ACC112 (cell line): ENCODE results near the gene ZFP62.
"Not testable (repeated sequence)": the region's sequence is repeated elsewhere in the genome, so short reads cannot be mapped to it uniquely, and the experiment has no call there.

Experiments used
- H2AFZ ChIP-seq: fragments of 200-600 bp; sonication (generic); one replicate; pipeline ENCODE4 v1.6.0; 2017; ENCODE audit warnings: antibody characterized with exemption, low read length; ENCODE audit not compliant: unreplicated experiment
- H3K27ac ChIP-seq: fragments of 200-600 bp; sonication (generic); 2 replicates; pipeline ENCODE4 v1.5.1; 2014; ENCODE audit warnings: low read depth, mild to moderate bottlenecking, antibody characterized with exemption, low read length, moderate library complexity
- H3K27me3 ChIP-seq: fragments of 200-600 bp; sonication (generic); 2 replicates; pipeline ENCODE4 v1.6.1; 2014; ENCODE audit warnings: mild to moderate bottlenecking, antibody characterized with exemption, low read length, moderate library complexity, mixed read lengths; ENCODE audit not compliant: insufficient read depth
- H3K36me3 ChIP-seq: fragments of 200-600 bp; sonication (generic); 2 replicates; pipeline ENCODE4 v1.6.1; 2016; ENCODE audit warnings: mild to moderate bottlenecking, antibody characterized with exemption, low read length, moderate library complexity, mixed read lengths; ENCODE audit not compliant: insufficient read depth
- H3K4me1 ChIP-seq: fragments of 200-600 bp; sonication (generic); one replicate; pipeline ENCODE4 v1.6.1; 2016; ENCODE audit warnings: low read length, mixed read lengths; ENCODE audit not compliant: insufficient read depth, unreplicated experiment, control insufficient read depth
- H3K4me3 ChIP-seq: fragments of 200-600 bp; sonication (generic); 2 replicates; pipeline ENCODE4 v1.5.1; 2014; ENCODE audit warnings: mild to moderate bottlenecking, low read depth, low read length
- H3K79me2 ChIP-seq: fragments of 200-600 bp; sonication (generic); one replicate; pipeline ENCODE4 v1.6.0; 2016; ENCODE audit warnings: low read length; ENCODE audit not compliant: control insufficient read depth, unreplicated experiment, insufficient read depth

The ZFP62 gene

GRCh38 chr5:180860887-180861822, at the start of gene ZFP62:
Gene ZFP62 (minus strand): TSS chr5:180861276. CDS start chr5:180861219, 57 bp downstream.
- Histone ChIP-seq H3K4me1 (peaks cover 5% of the 10 kb centered on the region), H3K27ac (peak within 1 kb of the TSS; percentile 57), H3K27me3 (no peaks in the 10 kb centered on the region), H3K4me3 (peak within 1 kb of the TSS; percentile 100), H2AFZ (peak within 1 kb of the TSS; percentile 91), H3K79me2 (peaks cover 13% of the 10 kb centered on the region), H3K36me3 (peaks cover 12% of the 10 kb centered on the region)

- H3K36me3 ChIP-seq: no peaks in the 10 kb centered on the region
- no peak overlapping the region for H3K27ac ChIP-seq
- no peak overlapping the region for H2AFZ ChIP-seq
- no peaks in the 10 kb centered on the region for H3K4me1 ChIP-seq
- no peaks in the 10 kb centered on the region for H3K79me2 ChIP-seq
- peaks cover 5% of the 10 kb centered on the region; the same call in 1 of the 2 replicates for H3K27me3 ChIP-seq
- no peak overlapping the region for H3K4me3 ChIP-seq
Observed at GRCh38 chr5:180910735-180911134, 49.7 kb upstream of the ZFP62 start.

GRCh38 chr5:180910182-180910581, 49.1 kb upstream of the ZFP62 start:
- Histone ChIP-seq H2AFZ (no peak overlapping the region), H3K36me3 (no peaks in the 10 kb centered on the region), H3K27me3 (peaks cover 5% of the 10 kb centered on the region; the same call in 1 of the 2 replicates), H3K27ac (no peak overlapping the region), H3K79me2 (no peaks in the 10 kb centered on the region), H3K4me3 (no peak overlapping the region), H3K4me1 (no peaks in the 10 kb centered on the region)

GRCh38 chr5:180909782-180910181, 48.7 kb upstream of the ZFP62 start:
- Histone ChIP-seq H3K27ac (no peak overlapping the region), H2AFZ (no peak overlapping the region), H3K79me2 (no peaks in the 10 kb centered on the region), H3K27me3 (peaks cover 5% of the 10 kb centered on the region; the same call in 1 of the 2 replicates), H3K4me1 (no peaks in the 10 kb centered on the region), H3K4me3 (no peak overlapping the region), H3K36me3 (no peaks in the 10 kb centered on the region)

GRCh38 chr5:180908998-180909731, 48.1 kb upstream of the ZFP62 start:
- Histone ChIP-seq H3K36me3 (no peaks in the 10 kb centered on the region), H3K27ac (no peak overlapping the region), H3K4me3 (no peak overlapping the region), H3K27me3 (peaks cover 5% of the 10 kb centered on the region; the same call in 1 of the 2 replicates), H3K4me1 (no peaks in the 10 kb centered on the region), H3K79me2 (no peaks in the 10 kb centered on the region), H2AFZ (no peak overlapping the region)

- Histone ChIP-seq H3K36me3 (no peaks in the 10 kb centered on the region), H3K27ac (no peak overlapping the region), H3K27me3 (peaks cover 5% of the 10 kb centered on the region; the same call in 1 of the 2 replicates), H3K4me3 (no peak overlapping the region), H2AFZ (no peak overlapping the region), H3K79me2 (no peaks in the 10 kb centered on the region), H3K4me1 (no peaks in the 10 kb centered on the region)
Observed at GRCh38 chr5:180908400-180908799, 47.3 kb upstream of the ZFP62 start.

GRCh38 chr5:180901319-180902009, 40.4 kb upstream of the ZFP62 start:
- H2AFZ ChIP-seq: no peak overlapping the region
- H3K27me3 ChIP-seq: peaks cover 19% of the 10 kb centered on the region
- H3K4me1 ChIP-seq: no peaks in the 10 kb centered on the region

GRCh38 chr5:180900178-180900577, 39.1 kb upstream of the ZFP62 start:
- Histone ChIP-seq H3K27me3 (peaks cover 19% of the 10 kb centered on the region), H2AFZ (no peak overlapping the region), H3K27ac (no peak overlapping the region), H3K79me2 (no peaks in the 10 kb centered on the region), H3K4me3 (no peak overlapping the region), H3K36me3 (no peaks in the 10 kb centered on the region), H3K4me1 (no peaks in the 10 kb centered on the region)

More at GRCh38 chr5:180901319-180902009, 40.4 kb upstream of the ZFP62 start:
- H3K27ac ChIP-seq: no peak overlapping the region
- no peak overlapping the region for H3K4me3 ChIP-seq
- no peaks in the 10 kb centered on the region for H3K36me3 ChIP-seq
- no peaks in the 10 kb centered on the region for H3K79me2 ChIP-seq

GRCh38 chr5:180898621-180899246, 37.7 kb upstream of the ZFP62 start, which contains the start of gene BTNL8:
Gene BTNL8 (plus strand): TSS chr5:180899159. CDS start chr5:180899311, 152 bp downstream.
- Histone ChIP-seq H2AFZ (no peak within 1 kb of the TSS), H3K79me2 (no peaks in the 10 kb centered on the region), H3K27ac (no peak within 1 kb of the TSS), H3K4me3 (no peak within 1 kb of the TSS), H3K36me3 (no peaks in the 10 kb centered on the region), H3K27me3 (peaks cover 19% of the 10 kb centered on the region), H3K4me1 (no peaks in the 10 kb centered on the region)

GRCh38 chr5:180895330-180895729, 34.3 kb upstream of the ZFP62 start:
- H2AFZ ChIP-seq, H3K27ac ChIP-seq: not testable (repeated sequence)

More at GRCh38 chr5:180895330-180895729, 34.3 kb upstream of the ZFP62 start:
- not testable (repeated sequence) for H3K4me3 ChIP-seq, H3K36me3 ChIP-seq, H3K4me1 ChIP-seq, H3K79me2 ChIP-seq
- peaks cover 17% of the 10 kb centered on the region; the same call in 1 of the 2 replicates for H3K27me3 ChIP-seq
